DOHH2 (cell line): ENCODE data around the gene CDH4.

Experiments used
- CTCF ChIP-seq: fragments of 200-600 bp; sonication (generic); IDR thresholded peaks from one replicate; pipeline ENCODE4 v1.5.1; 2014; ENCODE audit warnings: antibody characterized with exemption, mild to moderate bottlenecking, low read depth, low read length; ENCODE audit not compliant: poor library complexity, severe bottlenecking
- EZH2phosphoT487 ChIP-seq: fragments of 200-600 bp; sonication (generic); IDR thresholded peaks from 2 replicates; pipeline ENCODE4 v1.6.1; 2017; ENCODE audit warnings: borderline replicate concordance, mild to moderate bottlenecking, antibody characterized with exemption, low read length, moderate library complexity, mixed read lengths

- TF ChIP-seq CTCF, result no peak
- TF ChIP-seq EZH2phosphoT487, result no peak
Observed at GRCh38 chr20:61976644-61977418, 724.8 kb downstream of the CDH4 start.
